Immature natural killer cell (primary cell): ENCODE data around the gene WBP1. TPM values are rescaled to one million over a fixed set of nuclear protein-coding genes. Genes with fewer than 3 reads are reported as not detected.
A peak's percentile ranks its signal among the peaks of the same experiment; 100 is the strongest.
"Not testable (repeated sequence)": the region's sequence is repeated elsewhere in the genome, so short reads cannot be mapped to it uniquely, and the experiment has no call there.

ENCODE experiments used
- DNase-seq, 3 donors: peaks; one replicate each; pipeline ENCODE4 v3.0.0; 2022; ENCODE audit warnings: mixed read lengths in 1 of 3
- H3K27ac Mint-ChIP-seq, 6 donors: one replicate each; pipeline ENCODE4 v1.8.0; 2020; ENCODE audit warnings: mixed read lengths in 6 of 6, mild to moderate bottlenecking in 5 of 6, inconsistent platforms in 4 of 6, moderate library complexity in 3 of 6
- H3K27me3 Mint-ChIP-seq, 3 donors: one replicate each; pipeline ENCODE4 v1.8.0; 2020 to 2021; ENCODE audit warnings: low read depth in 3 of 3, mild to moderate bottlenecking in 3 of 3, mixed read lengths in 3 of 3, moderate library complexity in 3 of 3, inconsistent platforms in 1 of 3
- H3K36me3 Mint-ChIP-seq, 3 donors: one replicate each; pipeline ENCODE4 v1.8.0; 2020; ENCODE audit warnings: mixed read lengths in 3 of 3, inconsistent platforms in 2 of 3, mild to moderate bottlenecking in 2 of 3
- H3K4me1 Mint-ChIP-seq, 2 donors: one replicate each; pipeline ENCODE4 v1.8.0; 2020; ENCODE audit warnings: inconsistent platforms in 2 of 2, mild to moderate bottlenecking in 2 of 2, mixed read lengths in 2 of 2, moderate library complexity in 1 of 2
- H3K4me3 Mint-ChIP-seq, 5 donors: one replicate each; pipeline ENCODE4 v1.8.0; 2020; ENCODE audit warnings: mild to moderate bottlenecking in 5 of 5, mixed read lengths in 5 of 5, inconsistent platforms in 3 of 5, moderate library complexity in 3 of 5
- H3K9me3 Mint-ChIP-seq, 6 donors: one replicate each; pipeline ENCODE4 v1.8.0; 2020; ENCODE audit warnings: mild to moderate bottlenecking in 6 of 6, mixed read lengths in 6 of 6, inconsistent platforms in 4 of 6, moderate library complexity in 3 of 6
- polyA plus RNA-seq, 3 donors: library from polyadenylated mRNA; unstranded; fragments of 300-500 nt; fragmentation: Illumina TruSeq; gene quantifications; one replicate each; pipeline ENCODE4 v1.2.3, GENCODE V29; 2021

WBP1 gene
- 10 to 100 TPM; 45.6 to 56.1 (median 54.0) TPM for polyA plus RNA-seq

- Mint-ChIP-seq H3K27me3 (peaks cover 21 to 33% (median 24%) of the 10 kb centered on the region in 3 donors), H3K4me1 (peaks cover 62 to 69% of the 10 kb centered on the region in 2 donors), H3K36me3 (no peaks in the 10 kb centered on the region), H3K27ac (peak within 1 kb of the TSS; percentile 87 to 100 (median 99)), H3K9me3 (peaks cover 0 to 2% (median 0%) of the 10 kb centered on the region in 6 donors), H3K4me3 (peak within 1 kb of the TSS; percentile 89 to 99 (median 94))
- peak; percentile 100 for DNase-seq
These were observed at the start of gene WBP1 for GRCh38 chr2:74458132-74458937. WBP1 (plus strand) TSS chr2:74458438; CDS start chr2:74458603, 165 bp downstream.

GRCh38 chr2:74413001-74413698 is 45.1 kb upstream of the WBP1 start:
- Mint-ChIP-seq H3K27me3 (peaks cover 0 to 5% (median 3%) of the 10 kb centered on the region in 3 donors), H3K4me1 (peaks cover 0 to 19% of the 10 kb centered on the region in 2 donors), H3K27ac (peak overlapping the region in 2 of 6 donors; percentile 5 to 16), H3K36me3 (no peaks in the 10 kb centered on the region), H3K4me3 (peak overlapping the region in 3 of 5 donors; percentile 0 to 59 (median 37)), H3K9me3 (peaks cover 0 to 2% (median 0%) of the 10 kb centered on the region in 6 donors)
- no peak for DNase-seq

GRCh38 chr2:74414441-74414840 is 43.8 kb upstream of the WBP1 start:
- DNase-seq = no peak
- peaks cover 0 to 3% (median 3%) of the 10 kb centered on the region in 3 donors for H3K27me3 Mint-ChIP-seq
- no peaks in the 10 kb centered on the region for H3K36me3 Mint-ChIP-seq
- H3K9me3 Mint-ChIP-seq = peaks cover 0 to 2% (median 0%) of the 10 kb centered on the region in 6 donors
- peaks cover 0 to 19% of the 10 kb centered on the region in 2 donors for H3K4me1 Mint-ChIP-seq
- H3K4me3 Mint-ChIP-seq = peak overlapping the region; percentile 25 to 81 (median 52)
- no peak overlapping the region for H3K27ac Mint-ChIP-seq

GRCh38 chr2:74414881-74415761 is 43.1 kb upstream of the WBP1 start:
- H3K9me3 Mint-ChIP-seq = peaks cover 0 to 2% (median 0%) of the 10 kb centered on the region in 6 donors
- peak overlapping the region in 3 of 6 donors; percentile 35 to 58 (median 36) for H3K27ac Mint-ChIP-seq
- H3K36me3 Mint-ChIP-seq = no peaks in the 10 kb centered on the region
- peak; percentile 50 to 58 (median 52) for DNase-seq
- peak overlapping the region; percentile 54 to 81 (median 74) for H3K4me3 Mint-ChIP-seq
- peaks cover 0 to 20% of the 10 kb centered on the region in 2 donors for H3K4me1 Mint-ChIP-seq
- H3K27me3 Mint-ChIP-seq = peaks cover 0 to 3% (median 3%) of the 10 kb centered on the region in 3 donors

GRCh38 chr2:74415762-74416395 is 42.4 kb upstream of the WBP1 start:
- DNase-seq = no peak
- peak overlapping the region; percentile 54 to 81 (median 73) for H3K4me3 Mint-ChIP-seq
- H3K27me3 Mint-ChIP-seq = peaks cover 0 to 3% (median 3%) of the 10 kb centered on the region in 3 donors
- peaks cover 2 to 24% of the 10 kb centered on the region in 2 donors for H3K4me1 Mint-ChIP-seq
- H3K36me3 Mint-ChIP-seq = no peaks in the 10 kb centered on the region
- H3K27ac Mint-ChIP-seq = peak overlapping the region in 2 of 6 donors; percentile 16 to 48
- H3K9me3 Mint-ChIP-seq = peaks cover 0 to 2% (median 0%) of the 10 kb centered on the region in 6 donors

GRCh38 chr2:74416778-74417177 is 41.5 kb upstream of the WBP1 start:
- H3K4me3 Mint-ChIP-seq = no peak overlapping the region
- H3K36me3 Mint-ChIP-seq = no peaks in the 10 kb centered on the region
- H3K27me3 Mint-ChIP-seq = peaks cover 4 to 12% (median 11%) of the 10 kb centered on the region in 3 donors
- peaks cover 10 to 30% of the 10 kb centered on the region in 2 donors for H3K4me1 Mint-ChIP-seq
- peak overlapping the region in 2 of 6 donors; percentile 80 for H3K27ac Mint-ChIP-seq
- DNase-seq = no peak
- peaks cover 0 to 2% (median 0%) of the 10 kb centered on the region in 6 donors for H3K9me3 Mint-ChIP-seq

GRCh38 chr2:74417197-74417596 is 41.0 kb upstream of the WBP1 start:
- Mint-ChIP-seq H3K27me3 (peaks cover 6 to 16% (median 14%) of the 10 kb centered on the region in 3 donors), H3K4me1 (peaks cover 14 to 34% of the 10 kb centered on the region in 2 donors), H3K36me3 (no peaks in the 10 kb centered on the region), H3K4me3 (no peak overlapping the region), H3K9me3 (peaks cover 0 to 2% (median 0%) of the 10 kb centered on the region in 6 donors), H3K27ac (peak overlapping the region in 2 of 6 donors; percentile 80)
- DNase-seq = no peak

- peaks cover 6 to 17% (median 14%) of the 10 kb centered on the region in 3 donors for H3K27me3 Mint-ChIP-seq
- no peak overlapping the region for H3K4me3 Mint-ChIP-seq
- H3K27ac Mint-ChIP-seq = no peak overlapping the region
- DNase-seq = no peak
- peaks cover 0 to 2% (median 0%) of the 10 kb centered on the region in 6 donors for H3K9me3 Mint-ChIP-seq
- H3K36me3 Mint-ChIP-seq = no peaks in the 10 kb centered on the region
- H3K4me1 Mint-ChIP-seq = peaks cover 20 to 37% of the 10 kb centered on the region in 2 donors
These were observed 40.5 kb upstream of the WBP1 start for GRCh38 chr2:74417763-74418162.

GRCh38 chr2:74418312-74418711 is 39.9 kb upstream of the WBP1 start:
- H3K4me1 Mint-ChIP-seq = peaks cover 24 to 37% of the 10 kb centered on the region in 2 donors
- peaks cover 6 to 17% (median 14%) of the 10 kb centered on the region in 3 donors for H3K27me3 Mint-ChIP-seq
- no peaks in the 10 kb centered on the region for H3K36me3 Mint-ChIP-seq
- H3K4me3 Mint-ChIP-seq = no peak overlapping the region
- H3K27ac Mint-ChIP-seq = no peak overlapping the region
- no peak for DNase-seq
- H3K9me3 Mint-ChIP-seq = peaks cover 0 to 2% (median 0%) of the 10 kb centered on the region in 6 donors

- DNase-seq = no peak
- Mint-ChIP-seq H3K4me1 (peaks cover 24 to 30% of the 10 kb centered on the region in 2 donors), H3K36me3 (no peaks in the 10 kb centered on the region), H3K27me3 (peaks cover 6 to 14% (median 12%) of the 10 kb centered on the region in 3 donors), H3K9me3 (peaks cover 0 to 2% (median 0%) of the 10 kb centered on the region in 6 donors), H3K4me3 (no peak overlapping the region), H3K27ac (peak overlapping the region in 1 of 6 donors; percentile 45)
These were observed 38.9 kb upstream of the WBP1 start for GRCh38 chr2:74419345-74419744.

GRCh38 chr2:74420006-74420405 is 38.2 kb upstream of the WBP1 start:
- no peak for DNase-seq
- Mint-ChIP-seq H3K27me3 (peaks cover 6 to 14% (median 13%) of the 10 kb centered on the region in 3 donors), H3K4me3 (peak overlapping the region; percentile 34 to 70 (median 46)), H3K9me3 (no peaks in the 10 kb centered on the region), H3K36me3 (no peaks in the 10 kb centered on the region), H3K4me1 (peaks cover 24 to 27% of the 10 kb centered on the region in 2 donors), H3K27ac (peak overlapping the region in 5 of 6 donors; percentile 35 to 90 (median 84))

GRCh38 chr2:74420443-74421103 is 37.7 kb upstream of the WBP1 start:
- Mint-ChIP-seq H3K4me3 (peak overlapping the region; percentile 94 to 100 (median 99)), H3K4me1 (peaks cover 23 to 24% of the 10 kb centered on the region in 2 donors), H3K27ac (peak overlapping the region; percentile 93 to 99 (median 98)), H3K27me3 (peaks cover 6 to 14% (median 13%) of the 10 kb centered on the region in 3 donors)
- not testable (repeated sequence) for H3K9me3 Mint-ChIP-seq, DNase-seq, H3K36me3 Mint-ChIP-seq
